ENCODE results near the gene PDE6A.
A peak's percentile ranks its signal among the peaks of the same experiment; 100 is the strongest.

PDE6A gene

DNA sequence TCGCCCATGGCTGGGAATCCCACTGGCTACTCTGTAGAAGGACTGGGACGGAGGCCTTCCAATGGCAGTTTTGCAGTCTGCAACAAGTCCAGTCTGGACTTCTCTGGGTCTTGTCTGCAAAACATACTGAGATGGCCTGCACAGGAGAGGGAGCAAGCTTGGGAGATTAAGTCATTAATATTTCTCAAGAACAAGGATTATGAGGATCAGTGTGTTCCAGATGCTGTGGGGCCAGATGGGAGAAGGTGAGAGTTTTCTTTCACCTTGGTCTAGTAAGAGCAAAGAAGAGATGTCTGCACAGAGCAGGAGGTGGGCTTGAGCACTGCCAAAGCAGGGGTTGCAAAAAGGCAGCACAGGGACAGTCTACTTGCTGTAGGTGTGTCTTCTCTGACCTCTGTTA is at the start of gene PDE6A:
Gene PDE6A (minus strand): TSS at position 128 of the 400 bp plus-strand sequence. CDS start 120 bp downstream, at position 8.
- no peak for DNase-seq

DNA sequence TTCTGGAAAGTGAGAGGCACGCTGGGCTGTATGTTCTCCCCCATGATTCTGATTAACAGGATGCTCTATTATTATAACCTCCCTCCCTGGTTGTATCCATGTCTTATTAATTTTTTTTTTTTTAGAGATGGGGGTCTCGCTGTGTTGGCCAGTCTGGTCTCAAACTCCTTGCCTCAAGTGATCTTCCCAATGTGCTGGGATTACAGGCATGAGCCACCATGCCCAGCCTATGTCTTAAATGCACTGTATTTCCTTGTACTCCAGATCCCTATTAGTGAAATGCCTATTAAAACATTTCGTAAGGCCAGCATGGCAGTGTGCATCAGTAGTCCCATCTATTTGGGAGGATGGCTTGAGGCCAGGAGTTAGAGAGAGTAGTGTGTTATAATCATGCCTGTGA is 48.9 kb upstream of the PDE6A start:
- DNase-seq: no peak

- peak; percentile 35 for DNase-seq
These were observed 46.2 kb upstream of the PDE6A start for GRCh38 chr5:149990518-149991376.

GRCh38 chr5:149988126-149988525 is 43.5 kb upstream of the PDE6A start:
- DNase-seq: no peak

DNA sequence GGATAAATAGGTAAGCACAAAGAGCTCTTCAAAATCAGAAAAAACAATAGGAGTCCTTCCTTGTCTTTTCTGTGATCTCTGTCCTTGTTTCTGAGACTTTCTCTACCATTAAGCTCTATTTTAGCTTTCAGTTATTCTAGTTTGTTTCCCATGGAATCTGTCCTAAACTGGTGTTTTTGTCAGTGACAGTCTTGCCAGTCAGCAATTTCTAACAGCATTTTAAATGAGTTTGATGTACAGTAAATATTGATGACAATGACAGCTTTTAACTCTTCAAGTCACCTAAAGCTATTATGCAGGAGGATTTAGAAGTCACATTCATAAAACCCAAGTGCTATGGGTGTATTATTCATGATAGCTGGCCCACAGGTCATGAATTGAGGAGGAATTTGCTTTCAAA is 37.9 kb upstream of the PDE6A start:
- no peak for DNase-seq

DNA sequence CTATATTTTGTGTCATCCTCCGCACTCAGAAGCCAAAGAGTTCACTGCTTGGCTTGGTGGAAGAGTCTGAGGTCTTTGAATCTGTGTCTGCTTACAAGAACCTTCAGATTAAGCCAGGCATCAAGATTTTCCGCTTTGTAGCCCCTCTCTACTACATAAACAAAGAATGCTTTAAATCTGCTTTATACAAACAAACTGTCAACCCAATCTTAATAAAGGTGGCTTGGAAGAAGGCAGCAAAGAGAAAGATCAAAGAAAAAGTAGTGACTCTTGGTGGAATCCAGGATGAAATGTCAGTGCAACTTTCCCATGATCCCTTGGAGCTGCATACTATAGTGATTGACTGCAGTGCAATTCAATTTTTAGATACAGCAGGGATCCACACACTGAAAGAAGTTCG is 36.6 kb upstream of the PDE6A start:
- DNase-seq: no peak

DNA sequence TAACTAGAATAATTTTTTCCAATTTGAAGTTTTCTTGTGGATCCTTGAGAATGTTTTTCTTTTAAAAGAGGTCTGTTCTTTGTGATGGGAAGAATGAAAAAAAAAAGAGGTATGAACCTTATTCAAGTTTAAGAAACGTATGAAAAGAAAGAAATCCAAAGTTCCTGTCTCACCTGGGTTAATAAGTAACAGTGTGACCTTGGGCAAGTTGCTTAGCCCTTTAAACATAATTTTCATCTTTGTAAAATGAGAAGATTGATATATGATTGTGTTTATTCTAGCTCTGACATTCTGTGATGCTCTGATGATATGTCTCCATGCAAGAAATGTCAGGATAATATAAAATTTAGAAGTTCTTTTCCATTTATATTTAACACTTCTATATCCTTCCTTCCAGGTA is 35.3 kb upstream of the PDE6A start:
- no peak for DNase-seq

DNA sequence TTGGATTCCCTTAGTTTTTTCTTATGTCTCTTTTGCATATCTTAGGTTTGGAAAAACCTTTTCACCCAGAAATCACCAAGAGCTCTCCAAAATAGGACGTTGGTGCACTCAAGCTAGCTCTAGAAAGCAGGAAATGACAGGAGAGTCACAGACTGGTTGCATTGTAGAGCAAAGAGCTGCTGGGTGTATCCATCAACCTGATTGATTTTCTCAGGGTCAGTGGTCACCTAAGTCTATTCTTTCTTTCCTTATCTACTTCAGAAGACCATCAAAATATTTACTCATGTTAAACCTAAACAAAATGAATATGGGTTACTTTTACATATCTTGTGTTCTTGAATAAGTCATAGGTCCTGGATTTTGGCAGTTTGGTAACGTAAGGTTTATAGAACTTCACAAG is 30.8 kb upstream of the PDE6A start:
- no peak for DNase-seq

GRCh38 chr5:149969181-149969930 is 24.8 kb upstream of the PDE6A start:
- DNase-seq: no peak

DNA sequence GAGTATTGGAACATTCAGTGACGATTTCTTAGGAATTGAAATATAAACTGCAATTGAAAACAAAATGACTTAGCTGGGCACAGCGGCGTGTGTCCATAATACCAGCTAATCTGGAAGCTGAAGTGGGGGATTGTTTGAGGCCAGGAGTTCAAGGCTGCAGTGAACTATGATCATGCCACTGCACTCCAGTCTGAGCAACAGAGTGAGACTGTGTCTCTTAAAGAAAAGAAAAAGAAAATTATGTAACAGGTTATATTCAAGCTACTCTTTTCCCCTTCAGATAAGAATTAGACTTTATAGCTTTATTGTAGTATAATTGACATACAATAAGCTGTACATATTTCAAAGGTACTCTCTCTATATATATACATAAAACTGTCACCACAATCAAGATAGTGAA is 22.4 kb upstream of the PDE6A start:
- DNase-seq: no peak

- DNase-seq: no peak
These were observed 19.1 kb upstream of the PDE6A start for GRCh38 chr5:149963729-149964128.

- no peak for DNase-seq
These were observed 18.2 kb upstream of the PDE6A start for GRCh38 chr5:149962601-149963300.

- no peak for DNase-seq
These were observed 17.4 kb upstream of the PDE6A start for GRCh38 chr5:149961957-149962409.

DNA sequence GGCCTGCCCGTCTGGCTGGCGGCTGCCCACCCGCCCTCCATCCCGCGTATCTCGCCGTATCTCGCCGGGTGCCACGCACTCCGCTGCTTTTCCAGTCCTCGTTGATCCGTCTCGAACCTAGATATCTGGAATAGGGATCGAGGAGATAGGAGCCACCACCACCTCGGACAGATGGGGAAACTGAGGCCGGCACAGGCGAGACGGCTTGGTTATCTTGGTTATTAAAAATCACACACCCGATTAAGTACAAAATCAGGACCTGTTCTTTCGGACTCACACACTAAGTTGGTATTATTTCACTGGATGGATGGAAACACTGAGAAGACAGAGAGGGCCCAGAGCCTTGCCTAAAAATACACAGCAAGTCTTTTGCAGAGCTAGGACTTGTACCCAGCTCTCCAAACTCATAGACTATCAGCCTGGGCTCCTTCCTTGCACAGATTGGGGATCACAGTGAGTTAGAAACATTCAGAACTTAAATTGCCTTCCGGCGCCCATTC is 16.6 kb upstream of the PDE6A start:
- DNase-seq: no peak

GRCh38 chr5:149960272-149961185 is 15.9 kb upstream of the PDE6A start, which contains the start of gene SLC26A2:
Gene SLC26A2 (plus strand): TSS chr5:149960758. CDS start chr5:149977653, 16,895 bp downstream.
- DNase-seq: peak; percentile 88

GRCh38 chr5:149959406-149960236 is 15.0 kb upstream of the PDE6A start:
- no peak for DNase-seq

DNA sequence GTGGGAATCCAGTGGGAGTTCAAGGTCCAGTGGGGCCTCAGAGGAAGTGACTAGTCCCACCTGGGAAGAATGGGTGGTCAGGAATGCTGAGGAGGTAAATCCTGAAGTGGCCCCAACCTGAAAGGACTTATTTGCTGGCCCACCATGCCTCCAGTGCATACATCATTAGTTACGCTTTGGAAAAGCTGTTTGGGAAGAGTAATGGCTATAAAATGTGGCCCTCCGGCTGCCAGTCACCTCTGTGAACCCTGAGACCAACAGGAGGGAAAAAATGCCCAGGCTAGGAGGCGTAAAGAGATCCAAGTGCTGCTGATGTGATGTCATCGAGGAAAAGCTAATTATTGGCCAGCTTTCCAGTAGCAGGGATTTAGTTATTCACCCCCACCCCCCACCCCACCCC is 13.3 kb upstream of the PDE6A start:
- DNase-seq: no peak

DNA sequence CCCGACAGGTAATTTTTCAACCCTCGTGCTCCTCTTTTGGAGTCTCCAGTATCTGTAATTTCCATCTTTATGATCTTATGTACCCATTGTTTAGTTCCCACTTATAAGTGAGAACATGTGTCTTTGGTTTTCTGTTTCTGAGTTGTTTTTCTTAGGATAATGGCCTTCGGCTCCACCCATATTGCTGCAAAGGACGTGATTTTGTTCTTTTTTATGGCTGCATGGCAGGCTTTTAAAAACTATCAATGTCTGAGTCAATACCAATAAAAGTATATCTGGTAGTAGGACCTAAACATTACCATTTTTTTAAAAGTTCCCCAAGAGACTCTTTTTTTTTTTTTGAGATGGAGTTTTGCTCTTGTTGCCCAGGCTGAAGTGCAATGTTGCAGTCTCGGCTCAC is 12.1 kb upstream of the PDE6A start:
- no peak for DNase-seq

DNA sequence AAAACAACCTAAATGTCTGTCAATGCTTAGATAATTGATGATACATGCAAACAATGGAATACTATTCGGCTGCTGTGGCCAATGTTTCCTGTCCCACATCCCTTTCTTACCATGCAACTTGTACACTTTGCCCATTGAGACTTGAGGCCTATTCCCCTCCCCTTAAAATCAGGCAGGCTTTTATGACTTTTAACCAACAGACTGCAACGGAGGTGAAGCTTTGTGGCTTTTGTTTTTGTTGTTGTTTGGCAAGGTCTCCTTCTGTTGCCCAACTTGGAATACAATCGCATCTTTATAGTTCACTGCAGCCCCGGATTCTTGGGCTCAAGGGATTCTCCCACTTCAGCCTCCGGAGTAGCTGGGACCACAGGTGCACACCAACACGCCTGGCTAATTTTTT is 10.2 kb upstream of the PDE6A start:
- no peak for DNase-seq

DNA sequence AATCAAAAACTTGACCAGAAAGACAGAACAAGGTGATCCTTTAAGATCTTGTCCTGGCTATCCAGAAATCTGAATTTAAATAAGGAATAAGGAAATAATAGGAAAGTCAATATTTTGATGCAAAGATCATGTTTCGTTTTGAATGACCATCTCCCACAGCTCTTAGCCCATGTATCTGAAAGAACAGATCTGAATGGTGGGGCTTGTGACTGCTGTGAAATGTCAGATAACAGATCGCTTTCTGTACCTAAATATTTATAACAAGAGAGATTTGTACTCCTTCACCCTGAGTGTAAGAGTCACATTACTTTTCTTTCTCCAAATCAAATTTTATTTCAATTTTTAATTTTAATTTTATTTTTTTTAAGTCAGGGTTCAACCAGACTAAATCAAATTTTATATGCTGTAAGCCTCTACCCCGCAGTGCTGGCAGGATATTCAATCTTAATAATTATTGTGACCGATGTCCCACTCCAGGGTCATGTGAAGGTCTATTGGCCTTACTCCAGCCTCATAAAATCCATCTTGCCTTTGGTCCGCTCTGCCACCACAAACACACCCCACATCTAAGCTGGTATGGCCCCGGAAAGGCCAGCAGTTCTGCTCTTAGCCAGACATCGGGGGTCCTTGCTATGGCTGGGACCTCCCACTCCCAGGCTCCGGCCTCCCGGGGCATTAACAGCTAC is 9.0 kb upstream of the PDE6A start:
- DNase-seq: no peak
